GM18861 (cell line): Measurements from ENCODE around the gene NBEA.
"Not testable (repeated sequence)": the region's sequence is repeated elsewhere in the genome, so short reads cannot be mapped to it uniquely, and the experiment has no call there.

Source experiments
- ATAC-seq: cut with Tn5 transposase; IDR thresholded peaks from one replicate; pipeline ENCODE4 v1.9.1; 2021; ENCODE audit not compliant: unreplicated experiment

The NBEA gene

DNA sequence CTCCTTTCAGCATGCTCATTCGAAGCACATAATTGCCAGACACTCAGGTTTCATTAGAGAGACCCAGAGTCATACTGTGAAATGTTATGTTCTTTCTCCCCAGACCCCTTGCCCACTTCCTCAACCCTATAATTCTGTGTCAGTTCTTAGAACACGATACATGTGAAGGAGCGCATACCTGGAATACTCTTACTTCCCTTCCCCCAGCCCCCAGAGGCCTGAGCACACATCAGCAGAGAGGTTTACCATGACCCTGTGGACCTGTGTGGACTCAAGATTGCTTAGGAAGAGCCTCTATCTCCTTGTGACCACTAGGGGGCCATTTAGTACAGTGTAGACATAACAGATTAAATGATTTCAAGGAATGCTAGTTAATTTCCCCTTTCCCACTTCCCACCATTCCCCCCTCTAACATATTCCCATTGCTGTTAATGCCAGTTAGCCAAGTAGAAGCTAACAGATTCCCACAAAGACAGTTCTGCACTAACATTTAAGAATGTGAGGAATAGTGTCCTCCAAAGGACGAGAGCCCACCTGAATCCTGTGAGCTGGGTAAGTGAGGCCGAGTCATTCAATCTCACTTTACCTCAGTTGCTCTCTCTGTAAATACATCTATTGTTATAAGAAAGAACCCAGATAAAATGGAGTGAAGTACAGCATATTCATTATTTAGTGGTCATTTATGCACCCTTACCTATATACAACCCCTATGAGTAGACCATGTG, 688.6 kb downstream of the NBEA start:
- ATAC-seq, result no peak

GRCh38 chr13:35631666-35632065, 689.6 kb downstream of the NBEA start:
- ATAC-seq, result no peak

DNA sequence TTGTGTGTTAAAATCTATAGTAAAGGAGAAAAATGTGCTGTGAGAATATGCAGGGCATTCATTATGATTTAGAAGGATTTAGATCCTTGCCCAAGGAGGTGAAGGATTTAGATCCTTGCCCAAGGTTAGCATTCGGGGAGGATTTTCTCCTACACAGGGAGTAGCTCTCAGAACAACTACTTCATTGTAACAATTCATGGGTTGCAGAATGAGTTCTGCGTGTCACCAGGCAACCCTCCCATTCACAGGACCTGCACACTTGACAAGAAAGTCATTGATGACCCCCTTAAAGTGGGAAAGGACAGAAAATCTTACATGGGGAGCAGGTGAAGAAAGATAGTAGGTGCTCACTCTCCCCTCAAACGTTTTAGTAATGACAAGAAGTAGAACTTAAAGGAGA, 701.6 kb downstream of the NBEA start:
- ATAC-seq, result no peak

DNA sequence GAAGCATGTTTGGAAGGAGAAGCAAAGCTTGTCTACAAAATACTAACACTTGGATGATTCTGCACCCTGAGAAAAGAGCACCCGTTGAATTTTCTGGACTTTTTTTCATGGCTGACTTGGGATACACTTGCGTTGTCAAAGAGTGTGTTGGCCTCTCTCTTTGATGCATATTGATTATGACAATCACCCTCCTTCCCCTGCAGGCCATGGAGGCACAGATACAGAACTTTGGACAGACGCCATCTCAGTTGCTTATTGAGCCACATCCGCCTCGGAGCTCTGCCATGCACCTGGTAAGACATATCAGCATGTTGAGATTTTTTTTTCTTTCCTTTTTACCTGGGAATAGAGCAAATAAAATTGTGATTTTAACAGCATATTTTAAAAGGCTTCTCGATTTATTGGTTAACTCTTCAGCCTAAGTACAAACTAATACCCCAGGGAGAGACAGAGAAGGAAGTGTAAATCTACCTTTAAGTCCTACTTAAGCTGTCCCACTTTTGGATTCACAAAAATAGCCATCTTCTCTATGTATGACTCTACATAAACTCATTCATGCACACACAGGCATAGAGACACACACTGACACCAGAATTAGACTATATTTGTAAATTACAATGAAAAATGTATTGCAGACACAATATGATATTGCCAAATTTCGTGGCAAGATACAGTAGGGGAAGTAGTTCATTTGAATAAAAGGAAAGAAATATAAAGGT, 704.1 kb downstream of the NBEA start:
- ATAC-seq, result no peak

- no peak for ATAC-seq
Measured at GRCh38 chr13:35648201-35648600, 706.1 kb downstream of the NBEA start.

DNA sequence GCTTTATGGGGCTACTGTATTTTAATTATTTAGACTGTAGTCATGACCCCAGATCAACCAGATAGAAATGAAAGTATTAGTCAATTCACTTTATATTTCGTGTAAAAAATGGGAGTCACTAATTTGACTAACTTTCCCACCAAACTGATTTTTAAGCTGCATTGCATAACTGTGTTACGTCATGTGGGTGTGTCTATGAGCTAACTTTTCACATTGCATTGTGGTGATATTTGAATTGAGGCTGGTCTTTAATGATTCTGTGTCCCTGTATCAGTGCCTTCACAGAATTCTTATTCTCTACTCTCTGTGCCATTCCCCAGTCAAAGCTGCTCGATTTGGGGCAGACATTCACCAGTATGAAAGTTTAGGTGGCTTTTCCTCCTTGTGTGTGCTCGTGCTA, 707.1 kb downstream of the NBEA start:
- ATAC-seq, result no peak

- ATAC-seq, result no peak
Measured at GRCh38 chr13:35659796-35660195, 717.7 kb downstream of the NBEA start.

DNA sequence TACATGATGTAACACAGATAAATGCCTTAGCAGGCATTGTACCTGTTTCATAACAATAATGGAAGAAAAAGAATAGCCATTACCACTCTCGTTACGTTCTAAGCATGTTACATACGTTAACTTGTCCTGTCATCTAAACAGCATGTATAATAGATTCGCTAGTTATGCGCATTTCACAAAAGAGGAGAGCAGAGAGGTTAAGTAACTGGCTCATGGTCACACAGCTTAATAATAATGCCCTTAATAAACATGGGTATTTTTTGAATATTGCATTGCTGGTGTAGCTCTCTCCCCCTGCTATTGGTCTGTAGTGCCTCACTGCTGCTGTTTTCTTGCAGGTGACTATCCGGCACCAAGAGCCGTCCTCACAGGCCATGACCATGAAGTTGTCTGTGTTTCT, 722.7 kb downstream of the NBEA start:
- ATAC-seq, result no peak

DNA sequence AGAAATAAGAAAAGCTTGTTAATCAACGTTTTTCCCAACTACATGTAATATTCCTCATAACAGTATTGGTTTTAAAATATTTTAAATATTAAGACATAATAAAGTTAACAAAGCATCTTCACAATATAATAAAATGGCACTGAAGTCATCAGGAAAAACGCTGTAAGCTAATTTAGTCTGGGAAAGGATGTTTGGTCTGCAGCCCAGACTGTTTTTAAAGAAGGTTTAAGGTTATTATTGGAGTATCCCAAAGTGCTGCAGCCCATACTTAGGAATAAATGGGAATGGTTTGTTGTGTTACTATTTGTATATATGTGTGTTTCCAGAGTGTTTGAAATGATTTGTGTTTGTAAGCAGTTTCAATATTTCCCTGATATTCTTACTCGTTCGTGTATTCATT, 727.3 kb downstream of the NBEA start:
- no peak for ATAC-seq

- ATAC-seq, result no peak
Measured at GRCh38 chr13:35672611-35673010, 730.5 kb downstream of the NBEA start.

GRCh38 chr13:35675651-35676050, 733.6 kb downstream of the NBEA start:
- no peak for ATAC-seq

DNA sequence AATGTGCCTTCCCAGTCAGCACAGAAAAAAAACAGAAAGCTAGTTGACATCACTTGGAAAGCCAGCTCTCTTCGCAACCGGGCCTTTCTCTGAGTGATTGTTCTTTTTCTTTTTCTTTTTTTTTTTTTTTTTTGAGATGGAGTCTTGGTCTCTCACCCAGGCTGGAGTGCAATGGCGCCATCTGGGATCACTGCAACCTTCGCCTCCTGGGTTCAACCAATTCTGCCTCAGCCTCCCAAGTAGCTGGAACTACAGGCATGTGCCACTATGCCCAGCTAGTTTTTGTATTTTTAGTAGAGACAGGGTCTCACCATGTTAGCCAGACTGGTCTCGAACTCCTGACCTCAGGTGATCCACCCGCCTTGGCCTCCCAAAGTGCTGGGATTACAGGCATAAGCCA, 735.8 kb downstream of the NBEA start:
- not testable (repeated sequence) for ATAC-seq

GRCh38 chr13:35681685-35682084, 739.6 kb downstream of the NBEA start:
- ATAC-seq, result no peak

DNA sequence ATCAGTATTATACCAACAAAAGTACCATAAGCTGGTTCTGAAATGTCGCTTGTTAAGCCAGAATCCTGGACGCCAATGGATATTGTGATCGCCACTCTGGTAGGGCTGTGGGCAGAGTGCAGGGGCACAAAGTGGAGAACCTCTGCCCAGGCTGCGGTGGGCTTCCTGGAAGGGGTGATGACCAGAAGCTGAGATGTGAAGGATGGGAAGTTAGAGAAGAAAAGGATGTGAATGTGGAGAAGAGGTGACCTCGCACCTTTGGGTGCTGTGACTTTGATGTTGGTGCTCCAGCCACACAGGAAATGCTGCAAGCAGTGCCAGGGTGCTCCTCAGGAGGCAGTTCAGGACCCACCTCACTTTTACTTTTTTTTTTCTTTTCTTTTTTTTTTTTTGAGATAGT, 742.4 kb downstream of the NBEA start:
- no peak for ATAC-seq

GRCh38 chr13:35687336-35687735, 745.3 kb downstream of the NBEA start:
- ATAC-seq, result no peak

DNA sequence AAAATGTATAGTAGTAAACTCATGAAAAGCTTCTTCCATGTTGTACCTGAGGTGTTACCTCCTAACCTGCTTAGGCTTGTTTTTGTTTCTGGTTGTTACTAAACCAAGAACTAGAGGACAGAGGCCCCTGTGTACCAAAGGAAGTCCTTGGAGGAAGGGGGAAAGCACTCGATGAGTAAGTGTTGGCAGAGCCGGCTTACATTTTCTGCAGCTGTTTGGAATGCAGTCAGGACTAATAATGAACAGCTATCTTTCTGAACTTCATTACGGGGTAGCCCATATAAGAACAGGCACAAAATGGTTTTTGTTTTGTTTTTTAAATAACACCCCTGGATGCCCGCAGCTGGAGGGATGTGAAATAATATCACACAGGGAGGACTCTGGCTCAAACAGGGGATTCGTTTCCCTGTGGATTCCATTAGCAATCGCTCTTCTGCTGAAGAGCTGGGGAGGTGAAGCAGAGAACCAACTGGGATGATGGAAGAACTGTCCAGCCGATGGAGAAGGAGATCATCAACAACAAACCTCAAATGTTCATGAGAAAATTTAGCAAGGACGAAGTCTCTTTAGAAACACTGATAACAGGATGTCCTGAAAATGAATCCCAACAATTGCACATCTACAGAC, 748.6 kb downstream of the NBEA start:
- ATAC-seq, result no peak

GRCh38 chr13:35693134-35693784, 751.2 kb downstream of the NBEA start:
- no peak for ATAC-seq

DNA sequence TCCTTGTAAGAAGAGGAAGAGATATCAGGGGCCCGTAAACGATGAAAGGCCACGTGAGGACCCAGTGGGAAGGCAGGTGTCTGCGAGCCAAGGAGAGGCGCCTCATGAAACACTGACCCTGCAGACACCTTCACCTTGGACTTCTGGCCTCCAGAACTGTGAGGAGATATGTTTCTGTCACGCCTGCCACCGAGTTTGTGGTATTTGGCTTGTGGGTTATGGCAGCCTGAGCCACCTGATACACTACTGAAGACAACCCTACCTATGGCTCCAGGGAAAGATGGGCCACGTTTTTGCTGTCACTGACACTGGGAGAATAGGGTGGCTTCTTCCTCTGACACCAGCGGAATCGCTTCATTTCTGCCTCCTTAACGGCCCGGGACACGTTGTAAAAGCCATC, 752.0 kb downstream of the NBEA start:
- ATAC-seq, result no peak

DNA sequence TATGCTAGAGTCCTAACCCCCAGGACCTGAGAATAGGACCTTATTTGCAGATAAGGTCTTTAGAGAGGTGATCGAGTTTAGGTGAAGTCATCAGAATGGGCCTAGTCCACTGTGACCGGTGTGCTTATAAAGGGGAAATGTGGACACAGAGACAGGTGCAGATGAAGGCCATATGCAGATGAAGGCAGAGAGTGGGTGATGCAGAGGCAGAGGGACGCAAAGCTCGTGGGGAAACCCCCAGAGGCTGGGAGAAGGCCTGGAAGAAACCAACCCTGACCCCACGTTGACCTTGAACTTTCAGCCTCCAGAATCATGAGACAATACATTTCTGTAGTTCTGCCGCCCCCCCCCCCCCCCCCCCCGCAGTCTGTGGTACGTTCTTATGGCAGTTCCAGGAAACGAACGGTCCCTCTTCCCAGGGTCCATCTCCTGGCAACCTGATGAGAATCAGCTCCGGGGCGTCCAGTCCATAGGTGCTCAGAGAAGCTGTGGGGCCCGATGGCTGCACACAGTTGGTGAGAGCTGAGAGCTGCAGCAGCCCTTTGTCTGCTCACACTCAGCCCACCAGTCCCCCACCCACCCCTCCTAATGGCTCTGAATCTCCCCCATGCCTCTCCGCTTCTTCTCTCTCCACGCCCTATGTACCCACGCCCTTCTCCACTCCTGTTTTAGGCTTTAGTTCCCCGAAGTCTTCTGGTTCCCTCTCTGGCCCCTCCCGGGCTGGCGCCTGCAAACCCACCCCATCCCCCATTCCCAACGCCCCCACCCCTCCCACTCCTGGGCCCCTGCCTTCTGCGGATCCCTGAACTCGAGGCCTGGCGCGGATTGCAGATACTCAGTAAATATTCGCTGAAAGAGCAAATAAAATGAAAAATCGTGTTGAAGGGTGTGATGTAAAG, 752.7 kb downstream of the NBEA start:
- no peak for ATAC-seq

- no peak for ATAC-seq
Measured at GRCh38 chr13:35695448-35695770, 753.3 kb downstream of the NBEA start.

GRCh38 chr13:35697186-35697730, 755.2 kb downstream of the NBEA start:
- no peak for ATAC-seq
